ENCODE results near the gene ALAS2.
A peak's percentile ranks its signal among the peaks of the same experiment; 100 is the strongest.
"Not testable (repeated sequence)": the region's sequence is repeated elsewhere in the genome, so short reads cannot be mapped to it uniquely, and the experiment has no call there.

ALAS2 gene, protein sequence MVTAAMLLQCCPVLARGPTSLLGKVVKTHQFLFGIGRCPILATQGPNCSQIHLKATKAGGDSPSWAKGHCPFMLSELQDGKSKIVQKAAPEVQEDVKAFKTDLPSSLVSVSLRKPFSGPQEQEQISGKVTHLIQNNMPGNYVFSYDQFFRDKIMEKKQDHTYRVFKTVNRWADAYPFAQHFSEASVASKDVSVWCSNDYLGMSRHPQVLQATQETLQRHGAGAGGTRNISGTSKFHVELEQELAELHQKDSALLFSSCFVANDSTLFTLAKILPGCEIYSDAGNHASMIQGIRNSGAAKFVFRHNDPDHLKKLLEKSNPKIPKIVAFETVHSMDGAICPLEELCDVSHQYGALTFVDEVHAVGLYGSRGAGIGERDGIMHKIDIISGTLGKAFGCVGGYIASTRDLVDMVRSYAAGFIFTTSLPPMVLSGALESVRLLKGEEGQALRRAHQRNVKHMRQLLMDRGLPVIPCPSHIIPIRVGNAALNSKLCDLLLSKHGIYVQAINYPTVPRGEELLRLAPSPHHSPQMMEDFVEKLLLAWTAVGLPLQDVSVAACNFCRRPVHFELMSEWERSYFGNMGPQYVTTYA

DNA sequence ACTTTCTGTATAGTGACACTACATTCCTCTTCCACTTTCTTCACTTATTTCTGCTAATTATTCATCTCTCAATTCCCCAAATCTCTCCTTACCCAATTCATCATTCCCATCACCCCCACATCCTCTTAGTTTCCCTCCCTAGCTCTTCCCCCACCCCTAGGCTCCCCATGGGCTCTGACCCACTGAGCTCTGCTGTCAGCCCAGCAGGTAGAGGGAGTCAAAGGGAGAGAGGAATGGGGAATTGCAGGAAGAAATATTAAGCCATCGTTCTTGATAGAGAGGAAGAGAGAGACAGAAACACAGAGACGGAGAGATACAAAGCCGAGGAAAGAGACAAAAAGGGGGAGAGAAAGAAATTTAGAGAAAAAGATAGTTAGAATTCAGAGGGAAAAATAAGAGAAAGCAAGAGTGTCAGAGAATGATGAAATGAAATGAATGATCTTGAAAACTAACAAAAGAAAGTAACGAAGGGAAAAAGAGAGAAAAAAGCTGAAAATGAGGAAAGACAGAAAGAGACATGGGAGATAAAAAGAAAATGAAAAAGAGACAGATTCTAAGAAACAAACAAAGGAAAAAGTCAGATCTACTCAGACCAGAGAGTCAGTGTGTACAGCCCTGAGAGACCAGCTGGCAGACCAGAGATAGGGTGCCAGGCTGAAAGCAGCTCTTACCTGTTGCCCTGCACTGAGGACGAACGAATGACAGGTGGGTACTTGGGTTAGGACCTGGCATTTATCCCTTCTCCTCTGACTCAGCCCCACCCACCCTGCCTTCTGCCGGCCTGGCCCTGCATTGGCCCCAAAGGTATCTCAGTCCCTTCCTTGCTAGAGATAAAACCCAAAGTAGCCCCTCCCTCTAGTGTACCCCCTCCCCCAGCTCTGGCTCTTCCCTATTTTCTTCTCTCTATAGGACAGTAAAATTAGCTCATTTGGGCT is at the start of gene ALAS2:
Gene ALAS2, minus strand, starts transcription at position 707 of the 935 bp plus-strand sequence. CDS start 4,977 bp downstream, outside the sequence.
- H3K4me1 Mint-ChIP-seq: no peaks in the 10 kb centered on the region
- ATAC-seq: no peak
- H3K36me3 Mint-ChIP-seq: peaks cover 5% of the 10 kb centered on the region
- no peaks in the 10 kb centered on the region for H3K27me3 Mint-ChIP-seq
- H3K27ac Mint-ChIP-seq: no peak within 1 kb of the TSS
- H3K4me3 Mint-ChIP-seq: no peak within 1 kb of the TSS
- H3K9me3 Mint-ChIP-seq: no peaks in the 10 kb centered on the region

GRCh38 chrX:55074851-55075467 is 44.2 kb upstream of the ALAS2 start, which contains the start of gene PAGE2B:
PAGE2B (plus strand) TSS chrX:55075030; CDS start chrX:55076042, 1,012 bp downstream.
- Mint-ChIP-seq H3K9me3 (no peaks in the 10 kb centered on the region), H3K4me3 (no peak within 1 kb of the TSS), H3K27ac (no peak within 1 kb of the TSS), H3K36me3 (no peaks in the 10 kb centered on the region), H3K27me3 (no peaks in the 10 kb centered on the region), H3K4me1 (no peaks in the 10 kb centered on the region)
- no peak for ATAC-seq

GRCh38 chrX:55072286-55072685 is 41.5 kb upstream of the ALAS2 start:
- Mint-ChIP-seq H3K9me3 (no peaks in the 10 kb centered on the region), H3K27me3 (no peaks in the 10 kb centered on the region), H3K4me1 (no peaks in the 10 kb centered on the region), H3K36me3 (no peaks in the 10 kb centered on the region), H3K4me3 (no peak overlapping the region), H3K27ac (no peak overlapping the region)
- ATAC-seq: no peak

- H3K36me3 Mint-ChIP-seq, H3K4me3 Mint-ChIP-seq, H3K27me3 Mint-ChIP-seq, H3K9me3 Mint-ChIP-seq, H3K4me1 Mint-ChIP-seq, ATAC-seq, H3K27ac Mint-ChIP-seq: not testable (repeated sequence)
Observed at GRCh38 chrX:55067180-55067579, 36.4 kb upstream of the ALAS2 start.

- Mint-ChIP-seq H3K9me3 (no peaks in the 10 kb centered on the region), H3K36me3 (no peaks in the 10 kb centered on the region), H3K4me3 (peak overlapping the region; percentile 68), H3K4me1 (peaks cover 16% of the 10 kb centered on the region), H3K27me3 (no peaks in the 10 kb centered on the region), H3K27ac (peak overlapping the region; percentile 52)
- ATAC-seq: no peak
Observed at GRCh38 chrX:55057675-55058249, 27.0 kb upstream of the ALAS2 start.

DNA sequence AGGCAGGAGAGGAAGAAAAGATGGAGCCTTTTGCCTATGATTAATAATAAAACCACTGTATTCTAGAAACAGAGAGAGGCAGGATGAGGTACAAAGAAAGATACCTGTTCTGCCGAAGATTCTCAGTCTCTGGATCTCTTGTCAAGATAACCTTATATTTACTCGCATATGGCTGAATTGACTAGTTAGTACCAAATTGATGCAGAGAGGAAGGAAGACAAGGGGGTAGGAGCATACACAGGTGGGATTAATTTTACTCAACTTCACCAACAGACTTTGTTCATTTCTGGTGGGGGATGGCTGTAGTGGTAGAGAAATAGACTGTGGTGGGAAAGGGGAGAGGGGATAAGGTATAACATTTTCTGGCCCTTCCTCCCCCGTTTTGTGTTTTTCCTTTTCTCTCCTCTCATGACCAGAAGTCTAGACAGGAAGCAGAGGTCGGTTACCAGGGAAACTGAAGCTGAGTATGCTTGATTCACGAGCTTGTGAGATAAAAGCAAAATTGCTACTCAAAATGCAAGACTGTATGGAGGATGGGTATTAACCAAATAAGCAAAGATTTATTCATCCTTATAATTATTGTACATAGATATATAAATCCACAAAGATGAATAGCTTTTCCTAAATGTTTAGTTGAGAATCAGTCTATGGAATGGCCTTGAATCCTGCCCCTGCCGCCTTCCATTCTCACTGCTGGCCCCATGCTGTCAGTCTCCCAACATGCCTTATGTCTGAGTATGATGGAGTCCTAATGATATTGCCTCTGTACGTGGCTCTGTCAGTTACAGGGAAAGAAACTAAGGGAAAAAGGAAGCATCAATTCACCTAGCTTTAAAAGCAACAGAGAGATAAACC is 26.3 kb upstream of the ALAS2 start:
- no peak for ATAC-seq
- peak overlapping the region; percentile 52 for H3K27ac Mint-ChIP-seq
- no peaks in the 10 kb centered on the region for H3K36me3 Mint-ChIP-seq
- H3K4me1 Mint-ChIP-seq: peaks cover 16% of the 10 kb centered on the region
- peak overlapping the region; percentile 68 for H3K4me3 Mint-ChIP-seq
- H3K27me3 Mint-ChIP-seq: no peaks in the 10 kb centered on the region
- H3K9me3 Mint-ChIP-seq: no peaks in the 10 kb centered on the region

DNA sequence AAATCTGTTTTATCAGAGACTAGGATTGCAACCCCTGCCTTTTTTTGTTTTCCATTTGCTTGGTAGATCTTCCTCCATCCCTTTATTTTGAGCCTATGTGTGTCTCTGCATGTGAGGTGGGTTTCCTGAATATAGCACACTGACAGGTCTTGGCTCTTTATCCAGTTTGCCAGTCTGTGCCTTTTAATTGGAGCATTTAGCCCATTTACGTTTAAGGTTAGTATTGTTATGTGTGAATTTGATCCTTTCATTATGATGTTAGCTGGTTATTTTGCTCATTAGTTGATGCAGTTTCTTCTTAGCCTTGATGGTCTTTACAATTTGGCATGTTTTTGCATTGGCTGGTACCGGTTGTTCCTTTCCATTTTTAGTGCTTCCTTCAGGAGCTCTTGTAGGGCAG is 19.8 kb upstream of the ALAS2 start:
- H3K4me3 Mint-ChIP-seq, H3K9me3 Mint-ChIP-seq, H3K27me3 Mint-ChIP-seq, H3K27ac Mint-ChIP-seq, H3K36me3 Mint-ChIP-seq, ATAC-seq, H3K4me1 Mint-ChIP-seq: not testable (repeated sequence)

- Mint-ChIP-seq H3K4me3 (no peak overlapping the region), H3K36me3 (no peaks in the 10 kb centered on the region), H3K9me3 (no peaks in the 10 kb centered on the region), H3K4me1 (no peaks in the 10 kb centered on the region), H3K27me3 (no peaks in the 10 kb centered on the region), H3K27ac (no peak overlapping the region)
- no peak for ATAC-seq
Observed at GRCh38 chrX:55041514-55041913, 10.7 kb upstream of the ALAS2 start.

DNA sequence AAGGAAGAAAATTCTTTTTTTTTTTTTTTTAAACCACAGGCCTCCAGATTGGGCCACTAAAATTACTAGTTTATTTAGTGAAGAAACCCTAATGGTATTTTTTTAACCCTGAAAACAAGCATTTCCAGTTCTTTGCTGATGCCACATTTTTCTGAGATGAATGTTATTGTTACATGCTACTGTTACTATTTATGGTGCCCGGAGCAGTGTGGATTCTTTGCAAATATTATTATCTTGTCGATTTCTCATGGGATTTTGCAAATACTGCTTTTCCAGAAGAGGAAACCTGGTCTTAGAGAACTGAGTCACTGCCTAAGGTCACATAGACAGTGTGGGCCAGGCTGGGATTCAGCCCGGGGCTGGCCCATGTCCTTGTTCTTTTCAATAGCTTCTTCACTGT is 8.7 kb upstream of the ALAS2 start:
- no peaks in the 10 kb centered on the region for H3K9me3 Mint-ChIP-seq
- no peaks in the 10 kb centered on the region for H3K4me1 Mint-ChIP-seq
- no peaks in the 10 kb centered on the region for H3K27me3 Mint-ChIP-seq
- H3K4me3 Mint-ChIP-seq: no peak overlapping the region
- no peak overlapping the region for H3K27ac Mint-ChIP-seq
- H3K36me3 Mint-ChIP-seq: no peaks in the 10 kb centered on the region
- no peak for ATAC-seq

DNA sequence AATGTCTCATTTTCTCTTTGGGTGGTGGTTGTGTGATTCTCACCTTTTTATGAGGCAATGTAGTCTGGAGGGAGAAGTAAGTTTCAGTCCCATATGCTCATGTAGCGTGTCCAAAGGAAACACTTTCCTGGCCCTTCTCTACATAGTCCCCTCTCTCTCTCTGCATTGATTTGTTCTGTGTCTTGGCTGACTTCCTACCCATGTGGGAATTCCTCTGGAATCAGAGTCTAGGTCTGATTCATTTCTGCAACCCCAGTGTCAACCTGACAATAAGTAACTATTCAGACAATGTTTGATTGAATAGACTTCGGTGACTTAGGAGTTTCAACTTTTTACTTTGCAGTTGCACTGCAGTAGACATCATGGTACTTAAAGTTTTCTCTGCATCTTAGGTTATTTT is 2.7 kb upstream of the ALAS2 start:
- H3K36me3 Mint-ChIP-seq: no peaks in the 10 kb centered on the region
- H3K9me3 Mint-ChIP-seq: no peaks in the 10 kb centered on the region
- H3K4me1 Mint-ChIP-seq: no peaks in the 10 kb centered on the region
- no peak overlapping the region for H3K4me3 Mint-ChIP-seq
- no peak overlapping the region for H3K27ac Mint-ChIP-seq
- ATAC-seq: no peak
- H3K27me3 Mint-ChIP-seq: no peaks in the 10 kb centered on the region

DNA sequence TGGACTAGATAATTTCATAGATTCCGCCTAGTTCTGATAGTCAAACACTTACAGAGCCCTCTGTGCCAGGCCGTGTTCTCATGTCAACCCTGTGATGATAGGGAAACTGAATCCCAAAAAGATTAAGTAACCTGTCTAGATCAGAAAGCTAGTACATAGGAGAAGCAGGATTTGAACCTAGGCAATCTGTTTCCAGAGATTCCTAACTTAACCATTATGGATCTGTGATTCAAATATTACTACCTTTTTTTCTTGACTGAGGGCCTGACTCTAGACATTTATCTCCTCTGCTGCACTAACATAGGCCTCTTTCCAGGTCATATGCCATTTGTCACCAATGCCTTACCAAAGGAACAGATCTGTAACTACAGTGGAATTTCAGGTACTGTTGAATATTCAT is 1.5 kb downstream of the ALAS2 start:
- Mint-ChIP-seq H3K27me3 (no peaks in the 10 kb centered on the region), H3K27ac (no peak overlapping the region), H3K9me3 (no peaks in the 10 kb centered on the region), H3K4me1 (no peaks in the 10 kb centered on the region), H3K4me3 (no peak overlapping the region), H3K36me3 (peaks cover 10% of the 10 kb centered on the region)
- ATAC-seq: no peak

- Mint-ChIP-seq H3K4me3 (no peak overlapping the region), H3K9me3 (no peaks in the 10 kb centered on the region), H3K36me3 (peaks cover 10% of the 10 kb centered on the region), H3K4me1 (no peaks in the 10 kb centered on the region), H3K27ac (no peak overlapping the region), H3K27me3 (no peaks in the 10 kb centered on the region)
- ATAC-seq: no peak
Observed at GRCh38 chrX:55028611-55029010, 2.2 kb downstream of the ALAS2 start.

DNA sequence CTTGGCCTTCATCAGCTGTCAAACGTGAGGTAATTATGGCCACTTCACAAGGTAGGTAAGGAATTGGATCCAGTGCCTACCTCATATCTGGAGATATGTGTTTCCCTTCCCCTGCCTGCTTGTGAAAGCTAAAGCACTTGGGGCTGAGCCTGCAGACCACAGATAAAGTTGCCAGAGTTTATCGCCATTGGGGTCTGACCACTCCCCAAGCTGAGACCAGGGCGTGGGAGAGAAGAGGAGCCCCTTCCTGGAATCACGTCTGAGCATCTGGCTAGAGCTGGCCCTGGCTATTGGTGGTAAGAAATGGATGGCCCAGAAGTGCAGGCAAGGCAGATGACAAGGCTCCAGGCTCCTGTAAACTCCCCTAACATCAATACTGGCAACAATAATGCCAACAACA is 2.7 kb downstream of the ALAS2 start:
- Mint-ChIP-seq H3K27me3 (no peaks in the 10 kb centered on the region), H3K4me1 (no peaks in the 10 kb centered on the region), H3K4me3 (no peak overlapping the region), H3K27ac (no peak overlapping the region), H3K9me3 (no peaks in the 10 kb centered on the region), H3K36me3 (peaks cover 10% of the 10 kb centered on the region)
- ATAC-seq: no peak

DNA sequence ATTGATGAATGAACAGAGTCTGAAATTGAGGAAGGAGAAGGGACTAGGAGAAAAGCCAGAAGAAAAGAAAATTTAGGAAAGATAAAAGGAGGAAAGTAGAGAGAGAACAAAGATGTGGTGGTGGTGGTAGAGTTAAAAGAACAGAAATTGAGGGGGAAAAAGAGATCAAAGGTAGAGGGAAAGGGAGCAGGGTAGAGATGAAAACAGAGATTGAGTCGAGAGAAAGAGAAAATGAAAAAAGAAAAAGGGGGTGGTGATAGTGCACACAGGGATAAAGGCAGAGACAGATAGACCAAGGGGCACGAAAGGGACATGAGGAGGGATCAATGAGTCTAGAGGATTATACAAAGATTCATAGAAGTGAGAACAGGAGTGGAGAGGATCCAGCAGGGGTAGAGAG is 3.9 kb downstream of the ALAS2 start:
- ATAC-seq: no peak
- Mint-ChIP-seq H3K36me3 (peaks cover 10% of the 10 kb centered on the region), H3K4me1 (no peaks in the 10 kb centered on the region), H3K9me3 (no peaks in the 10 kb centered on the region), H3K27ac (no peak overlapping the region), H3K4me3 (no peak overlapping the region), H3K27me3 (no peaks in the 10 kb centered on the region)
